GM21447 (cell line): Measurements from ENCODE around the gene FAM107B.

Source experiments
- ATAC-seq: cut with Tn5 transposase; IDR thresholded peaks from one replicate; pipeline ENCODE4 v1.9.1; 2021; ENCODE audit not compliant: unreplicated experiment

Gene FAM107B

GRCh38 chr10:14779001-14779651, 4.4 kb upstream of the FAM107B start:
- no peak for ATAC-seq

GRCh38 chr10:14776546-14776945, 1.8 kb upstream of the FAM107B start:
- no peak for ATAC-seq

GRCh38 chr10:14775656-14776055, 959 bp upstream of the FAM107B start:
- no peak for ATAC-seq

GRCh38 chr10:14774214-14774580, 500 bp downstream of the FAM107B start:
- ATAC-seq, result no peak

GRCh38 chr10:14773551-14774213, 1.0 kb downstream of the FAM107B start:
- no peak for ATAC-seq

- ATAC-seq, result no peak
Observed at GRCh38 chr10:14772399-14772798, 2.3 kb downstream of the FAM107B start.

- ATAC-seq, result no peak
Observed at GRCh38 chr10:14770927-14771326, 3.8 kb downstream of the FAM107B start.

GRCh38 chr10:14761372-14761771, 13.3 kb downstream of the FAM107B start:
- no peak for ATAC-seq

- no peak for ATAC-seq
Observed at GRCh38 chr10:14758994-14759664, 15.6 kb downstream of the FAM107B start.

- no peak for ATAC-seq
Observed at GRCh38 chr10:14758451-14758850, 16.2 kb downstream of the FAM107B start.

GRCh38 chr10:14757986-14758385, 16.7 kb downstream of the FAM107B start:
- ATAC-seq, result no peak

GRCh38 chr10:14757394-14757793, 17.3 kb downstream of the FAM107B start:
- no peak for ATAC-seq

- ATAC-seq, result no peak
Observed at GRCh38 chr10:14753441-14753840, 21.3 kb downstream of the FAM107B start.

GRCh38 chr10:14751921-14752320, 22.8 kb downstream of the FAM107B start:
- no peak for ATAC-seq

GRCh38 chr10:14751014-14751896, 23.4 kb downstream of the FAM107B start:
- no peak for ATAC-seq

GRCh38 chr10:14749070-14749809, 25.5 kb downstream of the FAM107B start:
- ATAC-seq, result no peak

GRCh38 chr10:14748441-14748840, 26.3 kb downstream of the FAM107B start:
- no peak for ATAC-seq

- peak; percentile 77 for ATAC-seq
Observed at GRCh38 chr10:14742815-14743214, 31.9 kb downstream of the FAM107B start.

GRCh38 chr10:14742382-14742781, 32.3 kb downstream of the FAM107B start:
- no peak for ATAC-seq

- ATAC-seq, result peak; percentile 64
Observed at GRCh38 chr10:14740684-14741247, 33.9 kb downstream of the FAM107B start.
